A549 (cell line): Measurements from ENCODE around the gene TTC21A. TPM values are rescaled to one million over a fixed set of nuclear protein-coding genes. Genes with fewer than 3 reads are reported as not detected.

Source experiments
- ATAC-seq, 2 experiments: fragments of 200-7000 bp in 1 of 2; fragments of >200 bp in 1 of 2; cut with Nextera tagmentation in 1 of 2; cut with Tn5 transposase in 1 of 2; 3 replicates each; pipeline versions ENCODE4 v1.8.0 to v1.9.1; 2018 to 2020; ENCODE audit warnings: mild to moderate bottlenecking in 1 of 2, moderate library complexity in 1 of 2
- CTCF ChIA-PET: fragments of 300-600 bp; sonication (Branson Sonifier 250); formaldehyde crosslinking; extraction: SDS; loops from one replicate; lab custom pipeline; 2021; ENCODE audit warnings: antibody characterized with exemption, inconsistent platforms; lab: Yijun Ruan, JAX
- POLR2A ChIA-PET: fragments of 350-600 bp; formaldehyde crosslinking; extraction: SDS; loops from one replicate; lab custom pipeline; 2021; ENCODE audit warnings: antibody characterized with exemption, inconsistent platforms; lab: Yijun Ruan, JAX
- DNase-seq, 2 experiments: peaks; one replicate each; pipeline versions ENCODE4 v3.0.0 to v3.0.0-alpha.2; 2011 to 2016; ENCODE audit warnings: low read depth in 1 of 2, low spot score in 1 of 2
- FAIRE-seq: peaks from 2 replicates; lab custom pipeline; 2011; peaks lifted over from hg19 to GRCh38; lab: Jason Lieb, UNC
- H3K27ac ChIP-seq, 2 experiments: fragments of >200 bp; sonication (Bioruptor Twin); formaldehyde crosslinking; 3 replicates each; pipeline ENCODE4 v1.5.1; 2016 to 2017
- H3K4me1 ChIP-seq: fragments of >200 bp; sonication (Bioruptor Twin); formaldehyde crosslinking; 3 replicates; pipeline ENCODE4 v1.6.1; 2016
- H3K4me2 ChIP-seq: fragments of >200 bp; sonication (Bioruptor Twin); formaldehyde crosslinking; 3 replicates; pipeline ENCODE4 v1.6.1; 2016
- H3K4me3 ChIP-seq: fragments of >200 bp; sonication (Bioruptor Twin); formaldehyde crosslinking; 3 replicates; pipeline ENCODE4 v1.5.1; 2016
- H3K9me3 ChIP-seq: fragments of >200 bp; sonication (Bioruptor Twin); formaldehyde crosslinking; 3 replicates; pipeline ENCODE4 v1.6.1; 2016
- CBX2 ChIP-seq: fragments of 200-600 bp; sonication (generic); IDR thresholded peaks from 2 replicates; pipeline ENCODE4 v1.6.1; 2016; ENCODE audit warnings: low read depth, mild to moderate bottlenecking, borderline replicate concordance
- CHD2 ChIP-seq: fragments of 150-350 bp; IDR thresholded peaks from 2 replicates; pipeline ENCODE4 v1.6.1; 2014; ENCODE audit warnings: low read length; ENCODE audit not compliant: partially characterized antibody
- EHF ChIP-seq: fragments of 250-450 bp; sonication (Bioruptor Pico); IDR thresholded peaks from 2 replicates; pipeline ENCODE4 v1.5.0; 2020; ENCODE audit warnings: mild to moderate bottlenecking
- ELK1 ChIP-seq: fragments of 150-350 bp; IDR thresholded peaks from 2 replicates; pipeline ENCODE4 v1.6.1; 2014; ENCODE audit warnings: low read depth, mild to moderate bottlenecking, low read length
- EP300 ChIP-seq, 2 experiments: fragments of >200 bp; sonication (Bioruptor Twin); formaldehyde crosslinking; IDR thresholded peaks; 2 replicates in 1 of 2; 3 replicates in 1 of 2; pipeline ENCODE4 v1.6.1; 2016 to 2017
- HMGXB4 ChIP-seq: fragments of 250-450 bp; sonication (Bioruptor Pico); IDR thresholded peaks from 2 replicates; pipeline ENCODE4 v1.5.0; 2021; ENCODE audit warnings: mild to moderate bottlenecking, moderate library complexity, borderline replicate concordance
- HOXB5 ChIP-seq: fragments of 250-450 bp; sonication (Bioruptor Pico); IDR thresholded peaks from 2 replicates; pipeline ENCODE4 v1.5.0; 2020; ENCODE audit warnings: mild to moderate bottlenecking, moderate library complexity
- KDM5A ChIP-seq: fragments of 200-600 bp; sonication (generic); IDR thresholded peaks from 2 replicates; pipeline ENCODE4 v1.6.1; 2016; ENCODE audit warnings: antibody characterized with exemption, mild to moderate bottlenecking
- MAZ ChIP-seq: fragments of 150-350 bp; IDR thresholded peaks from 2 replicates; pipeline ENCODE4 v1.6.1; 2014; ENCODE audit warnings: antibody characterized with exemption, low read depth, low read length, borderline replicate concordance
- NFE2L2 ChIP-seq: fragments of 150-350 bp; conservative IDR thresholded peaks from 2 replicates; pipeline ENCODE4 v1.6.1; 2014; ENCODE audit warnings: low read length
- RARB ChIP-seq: fragments of 250-450 bp; sonication (Bioruptor Pico); IDR thresholded peaks from 2 replicates; pipeline ENCODE4 v1.8.0; 2021; ENCODE audit warnings: mild to moderate bottlenecking, moderate library complexity
- REST ChIP-seq: fragments of 200-600 bp; sonication (generic); IDR thresholded peaks from 2 replicates; pipeline ENCODE4 v1.6.1; 2016; ENCODE audit warnings: antibody characterized with exemption, mild to moderate bottlenecking, moderate library complexity
- RFX5 ChIP-seq: fragments of 450-650 bp; IDR thresholded peaks from 2 replicates; pipeline ENCODE4 v1.7.1; 2014; ENCODE audit warnings: antibody characterized with exemption, mild to moderate bottlenecking, moderate library complexity
- ZFP36 ChIP-seq: fragments of 450-650 bp; IDR thresholded peaks from 2 replicates; pipeline ENCODE4 v1.6.1; 2014; ENCODE audit warnings: borderline replicate concordance; ENCODE audit not compliant: partially characterized antibody
- ZNF302 ChIP-seq: fragments of 250-450 bp; sonication (Bioruptor Pico); IDR thresholded peaks from 2 replicates; pipeline ENCODE4 v1.9.0; 2021; ENCODE audit warnings: inconsistent platforms, mild to moderate bottlenecking, moderate library complexity
- ZSCAN20 ChIP-seq: fragments of 250-450 bp; sonication (Bioruptor Pico); IDR thresholded peaks from 2 replicates; pipeline ENCODE4 v1.8.0; 2022; ENCODE audit warnings: mild to moderate bottlenecking, moderate library complexity
- WGBS: methylation state at CpG from one replicate; pipeline ENCODE4 v1.1.6; 2017; ENCODE audit errors: missing lambda C conversion rate; 5-methylcytosine and 5-hydroxymethylcytosine counted together
- polyA plus RNA-seq, 4 experiments: library from polyadenylated mRNA; depleted of rRNA in 3 of 4; stranded (reverse); fragments of >200 nt; fragmentation: RNase III in 1 of 4; extraction: RNeasy Plus Mini Kit Qiagen cat#74134 plus additional on column Dnase treatment in 1 of 4; gene quantifications; 2 replicates in 3 of 4; 3 replicates in 1 of 4; pipeline ENCODE4 v1.2.3, GENCODE V29; 2011 to 2017
- TF ChIP-seq, protein P1 (sequence below): fragments of 450-650 bp; IDR thresholded peaks from 2 replicates; pipeline ENCODE4 v1.6.1; 2014; ENCODE audit warnings: antibody characterized with exemption
- TF ChIP-seq, protein P2 (sequence below): fragments of >200 bp; sonication (Bioruptor Twin); formaldehyde crosslinking; IDR thresholded peaks from 3 replicates; pipeline ENCODE4 v1.5.1; 2016

Gene TTC21A
- polyA plus RNA-seq, 2 of the 4 experiments (the other 2 are of a cell fraction): 1.1 to 1.4 TPM

GRCh38 chr3:39144095-39144747 is 36.7 kb downstream of the TTC21A start (continued):
- no peak for TF ChIP-seq HMGXB4
- TF ChIP-seq ZNF302 (CRISPR knock-in tag): no peak
- no peak for TF ChIP-seq EP300 (IDR thresholded peaks at IDR 0.05)
- no peak for TF ChIP-seq NFE2L2
- TF ChIP-seq RFX5: no peak
- TF ChIP-seq MAZ: no peak
- TF ChIP-seq CHD2: no peak
- no peak for TF ChIP-seq KDM5A

GRCh38 chr3:39144748-39145380 is 37.4 kb downstream of the TTC21A start:
- ChIA-PET CTCF (interaction anchor here (0.6 to 1.9 kb wide), 4 partner anchors 45 to 143 kb away, joined by 3 to 6 read pairs (median 4); no protein-coding TSS in a partner anchor), POLR2A (no interaction called here)
- H3K4me2 ChIP-seq: no peak overlapping the region
- DNase-seq (no peak), ATAC-seq (no peak), FAIRE-seq (no peak)
- H3K27ac ChIP-seq: peak overlapping the region in 1 of 2 experiments; percentile 4; a peak in 1 of 6 replicates
- H3K4me1 ChIP-seq: peaks cover 69% of the 10 kb centered on the region
- no peak for TF ChIP-seq RARB (CRISPR knock-in tag)
- no peak for TF ChIP-seq ZSCAN20 (CRISPR knock-in tag)
- no peak for TF ChIP-seq HOXB5 (CRISPR knock-in tag)
- TF ChIP-seq EHF (CRISPR knock-in tag): no peak
- TF ChIP-seq NFE2L2: no peak
- TF ChIP-seq REST: no peak
- TF ChIP-seq ELK1: no peak
- TF ChIP-seq HMGXB4: no peak
- no peak for TF ChIP-seq CBX2
- TF ChIP-seq, protein P1, sequence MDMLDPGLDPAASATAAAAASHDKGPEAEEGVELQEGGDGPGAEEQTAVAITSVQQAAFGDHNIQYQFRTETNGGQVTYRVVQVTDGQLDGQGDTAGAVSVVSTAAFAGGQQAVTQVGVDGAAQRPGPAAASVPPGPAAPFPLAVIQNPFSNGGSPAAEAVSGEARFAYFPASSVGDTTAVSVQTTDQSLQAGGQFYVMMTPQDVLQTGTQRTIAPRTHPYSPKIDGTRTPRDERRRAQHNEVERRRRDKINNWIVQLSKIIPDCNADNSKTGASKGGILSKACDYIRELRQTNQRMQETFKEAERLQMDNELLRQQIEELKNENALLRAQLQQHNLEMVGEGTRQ: no peak
- TF ChIP-seq, protein P2, sequence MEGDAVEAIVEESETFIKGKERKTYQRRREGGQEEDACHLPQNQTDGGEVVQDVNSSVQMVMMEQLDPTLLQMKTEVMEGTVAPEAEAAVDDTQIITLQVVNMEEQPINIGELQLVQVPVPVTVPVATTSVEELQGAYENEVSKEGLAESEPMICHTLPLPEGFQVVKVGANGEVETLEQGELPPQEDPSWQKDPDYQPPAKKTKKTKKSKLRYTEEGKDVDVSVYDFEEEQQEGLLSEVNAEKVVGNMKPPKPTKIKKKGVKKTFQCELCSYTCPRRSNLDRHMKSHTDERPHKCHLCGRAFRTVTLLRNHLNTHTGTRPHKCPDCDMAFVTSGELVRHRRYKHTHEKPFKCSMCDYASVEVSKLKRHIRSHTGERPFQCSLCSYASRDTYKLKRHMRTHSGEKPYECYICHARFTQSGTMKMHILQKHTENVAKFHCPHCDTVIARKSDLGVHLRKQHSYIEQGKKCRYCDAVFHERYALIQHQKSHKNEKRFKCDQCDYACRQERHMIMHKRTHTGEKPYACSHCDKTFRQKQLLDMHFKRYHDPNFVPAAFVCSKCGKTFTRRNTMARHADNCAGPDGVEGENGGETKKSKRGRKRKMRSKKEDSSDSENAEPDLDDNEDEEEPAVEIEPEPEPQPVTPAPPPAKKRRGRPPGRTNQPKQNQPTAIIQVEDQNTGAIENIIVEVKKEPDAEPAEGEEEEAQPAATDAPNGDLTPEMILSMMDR: no peak
- TF ChIP-seq ZFP36: no peak
- H3K4me3 ChIP-seq: no peak overlapping the region
- no peaks in the 10 kb centered on the region for H3K9me3 ChIP-seq
- 94% methylated on average over 22 of the region's 23 CpGs for whole genome bisulfite sequencing
